ENCODE data around the gene PRKN. TPM values are rescaled to one million over a fixed set of nuclear protein-coding genes. Genes with fewer than 3 reads are reported as not detected.

PRKN gene
- total RNA-seq, 1 experiment from 2014 or later: 2.0 TPM

- Histone ChIP-seq H3K27me3 (ENCODE audit: insufficient read depth, low read length) (no peaks in the 10 kb centered on the region; the same call in 1 of the 2 replicates), H3K14ac (ENCODE audit: insufficient read depth, low read length) (no peak overlapping the region), H4K5ac (ENCODE audit: insufficient read length, low read depth, low read length) (no peak overlapping the region), H4K8ac (replicated peaks; ENCODE audit: insufficient read length, low read depth, low read length) (no peak overlapping the region), H3K18ac (ENCODE audit: insufficient read length, low read depth, low read length) (no peak overlapping the region), H4K91ac (ENCODE audit: insufficient read length, low read depth, low read length) (no peak overlapping the region), H3K4ac (ENCODE audit: low read depth, low read length) (no peak overlapping the region), H3K9ac (ENCODE audit: extremely low read depth, insufficient read length, low read length) (no peak overlapping the region), H2BK20ac (ENCODE audit: low read depth, low read length, poor library complexity, severe bottlenecking) (no peak overlapping the region), H2AFZ (ENCODE audit: low read length) (no peak overlapping the region), H2BK5ac (ENCODE audit: insufficient read length, low read length) (no peak overlapping the region), H3K4me2 (ENCODE audit: insufficient read depth, insufficient read length, low read length) (no peak overlapping the region), H3K27ac (ENCODE audit: insufficient read length, low read depth, low read length) (no peak overlapping the region), H3K4me1 (ENCODE audit: insufficient read depth, low read length) (peaks cover 5% of the 10 kb centered on the region; the same call in 1 of the 2 replicates), H3K56ac (ENCODE audit: insufficient read length, low read depth, low read length) (no peak overlapping the region), H3K23ac (ENCODE audit: insufficient read length, low read depth, low read length) (no peak overlapping the region), H2BK120ac (ENCODE audit: low read depth, low read length, poor library complexity, severe bottlenecking) (no peak overlapping the region), H3K79me2 (ENCODE audit: insufficient read depth, low read length) (no peaks in the 10 kb centered on the region), H3T11ph (ENCODE audit: low read length) (no peak overlapping the region), H2BK15ac (ENCODE audit: low read depth, low read length) (no peak overlapping the region), H2AK5ac (ENCODE audit: insufficient read length, low read length) (no peak overlapping the region), H3K79me1 (ENCODE audit: insufficient read depth, low read depth, low read length, poor library complexity, severe bottlenecking) (no peaks in the 10 kb centered on the region), H4K20me1 (ENCODE audit: control insufficient read depth, insufficient read depth, insufficient read length) (no peaks in the 10 kb centered on the region), H2BK12ac (ENCODE audit: insufficient read length, low read depth, low read length) (no peak overlapping the region), H3K9me3 (ENCODE audit: control insufficient read depth, low read depth, low read length) (no peaks in the 10 kb centered on the region), H3K23me2 (ENCODE audit: insufficient read length, low read depth, low read length, poor library complexity, severe bottlenecking) (no peaks in the 10 kb centered on the region)
- TF ChIP-seq CTCF (conservative IDR thresholded peaks at IDR 0.05): no peak
- WGBS (ENCODE audit: extremely low coverage, insufficient read length, low lambda C conversion rate): no CpG with 5 or more reads among the region's 6 CpGs
- no peak for DNase-seq
- Mint-ChIP-seq H3K36me3 (ENCODE audit: insufficient read depth in 1 of 3, low read depth in 3 of 3) (no peaks in the 10 kb centered on the region), H3K9me3 (no peaks in the 10 kb centered on the region), H3K27ac (no peak overlapping the region), H3K27me3 (ENCODE audit: low read depth) (peaks cover 37% of the 10 kb centered on the region), H3K4me3 (no peak overlapping the region), H3K4me1 (peaks cover 26 to 32% of the 10 kb centered on the region in 2 experiments)
These were observed 1281.2 kb downstream of the PRKN start for GRCh38 chr6:161446296-161446925.
